ENCODE data around the gene ZSWIM8.

GRCh38 chr10:73781548-73781878 is 3.9 kb upstream of the ZSWIM8 start:
- TF ChIP-seq EZH2phosphoT487 (IDR thresholded peaks at IDR 0.05; ENCODE audit: unreplicated experiment), result no peak
- no peak for TF ChIP-seq CREB1 (CRISPR knock-in tag; IDR thresholded peaks at IDR 0.05; ENCODE audit: low read depth)
- no peak for TF ChIP-seq POLR2AphosphoS5 (IDR thresholded peaks at IDR 0.05; ENCODE audit: low read depth)
- TF ChIP-seq CTCF (conservative IDR thresholded peaks at IDR 0.05; ENCODE audit: low read depth in 2 of 2), result no peak
- TF ChIP-seq REST (IDR thresholded peaks at IDR 0.05; ENCODE audit: unreplicated experiment), result no peak
- no peak for TF ChIP-seq ZNF114 (CRISPR knock-in tag; IDR thresholded peaks at IDR 0.05)
- TF ChIP-seq JUNB (IDR thresholded peaks at IDR 0.05; ENCODE audit: unreplicated experiment), result no peak
- TF ChIP-seq EZH2 (IDR thresholded peaks at IDR 0.05; ENCODE audit: low read depth, unreplicated experiment), result no peak
- no peak for TF ChIP-seq ETS1 (IDR thresholded peaks at IDR 0.05)
- no peak for TF ChIP-seq ZNF331 (CRISPR knock-in tag; IDR thresholded peaks at IDR 0.05; ENCODE audit: low read depth)
- TF ChIP-seq STAT1 (IDR thresholded peaks at IDR 0.05; ENCODE audit: unreplicated experiment), result no peak

Measured in GM23338 (cell line).